Measurements from ENCODE around the gene AMY1A. TPM values are rescaled to one million over a fixed set of nuclear protein-coding genes. Genes with fewer than 3 reads are reported as not detected.
"Not testable (repeated sequence)": the region's sequence is repeated elsewhere in the genome, so short reads cannot be mapped to it uniquely, and the experiment has no call there.

Gene AMY1A
- total RNA-seq, result not detected in 2 replicates

- H3K36me3 ChIP-seq (ENCODE audit: insufficient read depth, low read length); H4K20me1 ChIP-seq (ENCODE audit: insufficient read depth, low read length); H3K27ac ChIP-seq (ENCODE audit: low read depth, low read length); H3K4me1 ChIP-seq (ENCODE audit: insufficient read depth, low read length); H2AFZ ChIP-seq (ENCODE audit: low read length); H3K4me3 ChIP-seq (ENCODE audit: insufficient read depth, low read length); H3K9me3 ChIP-seq (ENCODE audit: low read depth, low read length); H3K27me3 ChIP-seq (ENCODE audit: insufficient read depth, low read length); H3K79me2 ChIP-seq (ENCODE audit: insufficient read depth, low read length); H3K4me2 ChIP-seq (ENCODE audit: insufficient read depth, low read length); DNase-seq (ENCODE audit: insufficient read length, low spot score, missing footprints): not testable (repeated sequence)
Measured at GRCh38 chr1:103655460-103655859, at the start of gene AMY1A. Gene AMY1A, plus strand, starts transcription at chr1:103655760. Its CDS starts 571 bp downstream, at chr1:103656331.

GRCh38 chr1:103616362-103616761 is 39.2 kb upstream of the AMY1A start:
- TF ChIP-seq CTCF (IDR thresholded peaks at IDR 0.05; ENCODE audit: extremely low read depth, low read depth, low read length), result no peak
- Histone ChIP-seq H2AFZ (ENCODE audit: low read length) (no peak overlapping the region), H3K4me1 (ENCODE audit: insufficient read depth, low read length) (no peaks in the 10 kb centered on the region), H3K9me3 (ENCODE audit: low read depth, low read length) (no peaks in the 10 kb centered on the region), H3K79me2 (ENCODE audit: insufficient read depth, low read length) (no peaks in the 10 kb centered on the region), H3K4me3 (ENCODE audit: insufficient read depth, low read length) (no peak overlapping the region), H3K4me2 (ENCODE audit: insufficient read depth, low read length) (no peak overlapping the region), H3K27me3 (ENCODE audit: insufficient read depth, low read length) (no peaks in the 10 kb centered on the region), H4K20me1 (ENCODE audit: insufficient read depth, low read length) (no peaks in the 10 kb centered on the region), H3K36me3 (ENCODE audit: insufficient read depth, low read length) (no peaks in the 10 kb centered on the region), H3K27ac (ENCODE audit: low read depth, low read length) (no peak overlapping the region)
- DNase-seq (ENCODE audit: insufficient read length, low spot score, missing footprints), result no peak

GRCh38 chr1:103616994-103617477 is 38.5 kb upstream of the AMY1A start, which contains the start of gene AMY2A:
Gene AMY2A, plus strand, starts transcription at chr1:103617427. Its CDS starts 14 bp downstream, at chr1:103617441.
- H3K4me2 ChIP-seq (ENCODE audit: insufficient read depth, low read length); H3K27me3 ChIP-seq (ENCODE audit: insufficient read depth, low read length); H3K9me3 ChIP-seq (ENCODE audit: low read depth, low read length); H4K20me1 ChIP-seq (ENCODE audit: insufficient read depth, low read length); DNase-seq (ENCODE audit: insufficient read length, low spot score, missing footprints); H2AFZ ChIP-seq (ENCODE audit: low read length); H3K4me3 ChIP-seq (ENCODE audit: insufficient read depth, low read length); H3K36me3 ChIP-seq (ENCODE audit: insufficient read depth, low read length); H3K79me2 ChIP-seq (ENCODE audit: insufficient read depth, low read length); H3K4me1 ChIP-seq (ENCODE audit: insufficient read depth, low read length); H3K27ac ChIP-seq (ENCODE audit: low read depth, low read length): not testable (repeated sequence)

GRCh38 chr1:103627436-103627835 is 28.1 kb upstream of the AMY1A start:
- H3K36me3 ChIP-seq (ENCODE audit: insufficient read depth, low read length); H3K4me1 ChIP-seq (ENCODE audit: insufficient read depth, low read length); H3K4me2 ChIP-seq (ENCODE audit: insufficient read depth, low read length); H3K27ac ChIP-seq (ENCODE audit: low read depth, low read length); H3K79me2 ChIP-seq (ENCODE audit: insufficient read depth, low read length); H3K4me3 ChIP-seq (ENCODE audit: insufficient read depth, low read length); H3K9me3 ChIP-seq (ENCODE audit: low read depth, low read length); DNase-seq (ENCODE audit: insufficient read length, low spot score, missing footprints); H3K27me3 ChIP-seq (ENCODE audit: insufficient read depth, low read length); H2AFZ ChIP-seq (ENCODE audit: low read length); H4K20me1 ChIP-seq (ENCODE audit: insufficient read depth, low read length): not testable (repeated sequence)

GRCh38 chr1:103641194-103641593 is 14.4 kb upstream of the AMY1A start:
- H3K36me3 ChIP-seq (ENCODE audit: insufficient read depth, low read length); H3K4me3 ChIP-seq (ENCODE audit: insufficient read depth, low read length); H2AFZ ChIP-seq (ENCODE audit: low read length); H3K4me2 ChIP-seq (ENCODE audit: insufficient read depth, low read length); DNase-seq (ENCODE audit: insufficient read length, low spot score, missing footprints); H3K27me3 ChIP-seq (ENCODE audit: insufficient read depth, low read length); H3K27ac ChIP-seq (ENCODE audit: low read depth, low read length); H3K4me1 ChIP-seq (ENCODE audit: insufficient read depth, low read length); H3K9me3 ChIP-seq (ENCODE audit: low read depth, low read length); H3K79me2 ChIP-seq (ENCODE audit: insufficient read depth, low read length); H4K20me1 ChIP-seq (ENCODE audit: insufficient read depth, low read length): not testable (repeated sequence)

- H3K79me2 ChIP-seq (ENCODE audit: insufficient read depth, low read length); H2AFZ ChIP-seq (ENCODE audit: low read length); H3K36me3 ChIP-seq (ENCODE audit: insufficient read depth, low read length); H3K9me3 ChIP-seq (ENCODE audit: low read depth, low read length); H3K4me1 ChIP-seq (ENCODE audit: insufficient read depth, low read length); H3K4me3 ChIP-seq (ENCODE audit: insufficient read depth, low read length); H3K27me3 ChIP-seq (ENCODE audit: insufficient read depth, low read length); DNase-seq (ENCODE audit: insufficient read length, low spot score, missing footprints); H3K27ac ChIP-seq (ENCODE audit: low read depth, low read length); H3K4me2 ChIP-seq (ENCODE audit: insufficient read depth, low read length); H4K20me1 ChIP-seq (ENCODE audit: insufficient read depth, low read length): not testable (repeated sequence)
Measured at GRCh38 chr1:103643908-103644307, 11.7 kb upstream of the AMY1A start.

- DNase-seq (ENCODE audit: insufficient read length, low spot score, missing footprints); H3K36me3 ChIP-seq (ENCODE audit: insufficient read depth, low read length); H3K4me2 ChIP-seq (ENCODE audit: insufficient read depth, low read length); H3K27me3 ChIP-seq (ENCODE audit: insufficient read depth, low read length); H2AFZ ChIP-seq (ENCODE audit: low read length); H3K27ac ChIP-seq (ENCODE audit: low read depth, low read length); H3K4me3 ChIP-seq (ENCODE audit: insufficient read depth, low read length); H3K9me3 ChIP-seq (ENCODE audit: low read depth, low read length); H3K79me2 ChIP-seq (ENCODE audit: insufficient read depth, low read length); H4K20me1 ChIP-seq (ENCODE audit: insufficient read depth, low read length); H3K4me1 ChIP-seq (ENCODE audit: insufficient read depth, low read length): not testable (repeated sequence)
Measured at GRCh38 chr1:103650305-103650704, 5.3 kb upstream of the AMY1A start.

- not testable (repeated sequence) for H3K4me1 ChIP-seq (ENCODE audit: insufficient read depth, low read length); H2AFZ ChIP-seq (ENCODE audit: low read length); H3K27ac ChIP-seq (ENCODE audit: low read depth, low read length); H4K20me1 ChIP-seq (ENCODE audit: insufficient read depth, low read length); DNase-seq (ENCODE audit: insufficient read length, low spot score, missing footprints); H3K4me2 ChIP-seq (ENCODE audit: insufficient read depth, low read length); H3K79me2 ChIP-seq (ENCODE audit: insufficient read depth, low read length); H3K9me3 ChIP-seq (ENCODE audit: low read depth, low read length); H3K27me3 ChIP-seq (ENCODE audit: insufficient read depth, low read length); H3K36me3 ChIP-seq (ENCODE audit: insufficient read depth, low read length); H3K4me3 ChIP-seq (ENCODE audit: insufficient read depth, low read length)
Measured at GRCh38 chr1:103650889-103651288, 4.7 kb upstream of the AMY1A start.
